Body of pancreas (tissue), 4 donors: ENCODE data around the gene MED19. TPM values are rescaled to one million over a fixed set of nuclear protein-coding genes. Genes with fewer than 3 reads are reported as not detected.

Experiments
- ATAC-seq: fragments of 150-250 bp; one replicate; pipeline ENCODE4 v1.9.1; 2016
- DNase-seq, 4 donors: peaks; one replicate each; pipeline ENCODE4 v3.0.0-alpha.2; 2019
- H3K27ac ChIP-seq, 4 donors: fragments of 200-600 bp; sonication (generic); 1 replicate in 3 of 4; 2 replicates in 1 of 4; pipeline versions ENCODE4 v1.5.1 to v1.6.1; 2016 to 2019; ENCODE audit warnings: mild to moderate bottlenecking in 1 of 4, mixed read lengths in 1 of 4, moderate library complexity in 1 of 4
- H3K27me3 ChIP-seq, 2 donors: fragments of 200-600 bp; sonication (generic); one replicate each; pipeline ENCODE4 v1.6.0; 2016; ENCODE audit warnings: mild to moderate bottlenecking in 1 of 2
- H3K36me3 ChIP-seq, 2 donors: fragments of 200-600 bp; sonication (generic); replicated peaks in 1 of 2; 2 replicates each; pipeline ENCODE4 v1.5.1; 2016; ENCODE audit warnings: low read depth in 2 of 2; ENCODE audit not compliant: insufficient read depth in 1 of 2
- H3K4me1 ChIP-seq: fragments of 200-600 bp; sonication (generic); one replicate; pipeline ENCODE4 v1.6.0; 2016
- H3K4me3 ChIP-seq, 2 donors: fragments of 200-600 bp; sonication (generic); 1 replicate in 1 of 2; 2 replicates in 1 of 2; pipeline ENCODE4 v1.5.1; 2016 to 2019
- H3K9me3 ChIP-seq, 3 donors: fragments of 200-600 bp; sonication (generic); 1 replicate in 2 of 3; 2 replicates in 1 of 3; pipeline ENCODE4 v1.5.1; 2016
- POLR2A ChIP-seq, 3 donors: fragments of 450-650 bp; IDR thresholded peaks; one replicate each; pipeline ENCODE4 v1.6.1; 2016; ENCODE audit warnings: antibody characterized with exemption in 3 of 3, mild to moderate bottlenecking in 2 of 3
- WGBS, 2 donors: methylation state at CpG; one replicate each; pipeline ENCODE4 v1.1.5; 2017; 5-methylcytosine and 5-hydroxymethylcytosine counted together
- intact Hi-C: fragments of 100-400 bp; cut with DNase I; formaldehyde crosslinking; loops from one replicate; pipeline ENCODE4 v1.15.1; 2023
- total RNA-seq, 2 donors: library from RNA; depleted of rRNA; stranded (reverse); fragments of >200 nt; gene quantifications; one replicate each; pipeline ENCODE4 v1.1.0, GENCODE V29; 2016
- TF ChIP-seq, protein P1 (sequence below), 7 experiments: fragments of 450-650 bp in 4 of 7; fragments of 200-600 bp in 3 of 7; sonication (generic) in 3 of 7; IDR thresholded peaks; one replicate each; pipeline ENCODE4 v1.5.1; 2016 to 2019; ENCODE audit warnings: antibody characterized with exemption in 7 of 7

Gene MED19
- total RNA-seq, 2 donors from 2014 or later, result 15.5 to 17.4 TPM

DNA sequence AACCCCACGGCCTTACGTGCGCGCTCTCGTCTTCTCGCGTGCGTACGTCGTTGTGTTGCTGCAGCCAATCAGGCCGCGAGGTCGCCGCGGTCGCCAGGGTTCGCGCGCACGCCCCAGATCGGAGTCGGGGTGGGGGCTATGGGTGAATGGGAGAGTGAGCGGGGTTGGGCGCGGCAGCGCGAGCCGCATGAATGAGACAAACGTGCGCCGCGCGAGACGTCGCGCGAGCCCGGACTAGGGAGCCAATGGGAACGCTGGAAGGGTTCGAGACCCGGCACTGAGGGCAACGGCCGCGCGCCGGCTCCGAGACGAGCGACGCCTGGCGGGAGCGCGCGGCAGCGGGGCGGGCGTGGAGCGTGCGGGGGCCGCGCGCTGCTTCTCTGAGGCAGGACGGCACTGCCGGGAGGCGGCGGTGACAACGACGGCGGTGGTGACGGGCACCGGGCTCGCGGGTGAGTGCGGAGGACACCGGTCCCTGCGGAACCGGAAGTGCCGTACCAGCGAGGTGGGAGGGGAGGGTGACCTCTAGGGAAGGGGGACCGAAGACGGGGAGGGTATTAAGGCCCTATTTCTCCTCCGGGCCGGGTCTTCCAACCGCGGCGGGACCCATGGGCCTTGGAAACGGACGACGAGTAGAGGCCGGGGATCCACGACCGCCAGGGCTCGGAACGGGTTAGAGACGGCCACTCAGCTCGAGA is 44.1 kb downstream of the MED19 start, which contains the start of gene ZDHHC5:
TSS of gene ZDHHC5 (plus strand) at position 379 of the 698 bp plus-strand sequence. CDS start 4,977 bp downstream, outside the sequence.
- intact Hi-C loops, result loop anchor here (10.0 kb wide), 1 partner anchor 47 kb away; the partner anchor contains the start of genes MED19 and TMX2
- Histone ChIP-seq H3K4me3 (peak within 1 kb of the TSS; percentile 73 to 95), H3K36me3 (peaks cover 0 to under 1% of the 10 kb centered on the region in 2 donors), H3K27ac (peak within 1 kb of the TSS; percentile 97 to 99 (median 98)), H3K27me3 (no peaks in the 10 kb centered on the region), H3K4me1 (peaks cover 25% of the 10 kb centered on the region), H3K9me3 (no peaks in the 10 kb centered on the region)
- peak; percentile 98 to 99 (median 99) for DNase-seq
- TF ChIP-seq POLR2A (IDR thresholded peaks at IDR 0.05), result peak; percentile 73 to 81 (median 78)
- TF ChIP-seq, protein P1, sequence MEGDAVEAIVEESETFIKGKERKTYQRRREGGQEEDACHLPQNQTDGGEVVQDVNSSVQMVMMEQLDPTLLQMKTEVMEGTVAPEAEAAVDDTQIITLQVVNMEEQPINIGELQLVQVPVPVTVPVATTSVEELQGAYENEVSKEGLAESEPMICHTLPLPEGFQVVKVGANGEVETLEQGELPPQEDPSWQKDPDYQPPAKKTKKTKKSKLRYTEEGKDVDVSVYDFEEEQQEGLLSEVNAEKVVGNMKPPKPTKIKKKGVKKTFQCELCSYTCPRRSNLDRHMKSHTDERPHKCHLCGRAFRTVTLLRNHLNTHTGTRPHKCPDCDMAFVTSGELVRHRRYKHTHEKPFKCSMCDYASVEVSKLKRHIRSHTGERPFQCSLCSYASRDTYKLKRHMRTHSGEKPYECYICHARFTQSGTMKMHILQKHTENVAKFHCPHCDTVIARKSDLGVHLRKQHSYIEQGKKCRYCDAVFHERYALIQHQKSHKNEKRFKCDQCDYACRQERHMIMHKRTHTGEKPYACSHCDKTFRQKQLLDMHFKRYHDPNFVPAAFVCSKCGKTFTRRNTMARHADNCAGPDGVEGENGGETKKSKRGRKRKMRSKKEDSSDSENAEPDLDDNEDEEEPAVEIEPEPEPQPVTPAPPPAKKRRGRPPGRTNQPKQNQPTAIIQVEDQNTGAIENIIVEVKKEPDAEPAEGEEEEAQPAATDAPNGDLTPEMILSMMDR (IDR thresholded peaks at IDR 0.05), result peak; percentile 23 to 68 (median 35)
- 0 to 1% methylated on average over 25 to 90 of the region's 96 CpGs for WGBS, 2 donors
- peak; percentile 92 for ATAC-seq

DNA sequence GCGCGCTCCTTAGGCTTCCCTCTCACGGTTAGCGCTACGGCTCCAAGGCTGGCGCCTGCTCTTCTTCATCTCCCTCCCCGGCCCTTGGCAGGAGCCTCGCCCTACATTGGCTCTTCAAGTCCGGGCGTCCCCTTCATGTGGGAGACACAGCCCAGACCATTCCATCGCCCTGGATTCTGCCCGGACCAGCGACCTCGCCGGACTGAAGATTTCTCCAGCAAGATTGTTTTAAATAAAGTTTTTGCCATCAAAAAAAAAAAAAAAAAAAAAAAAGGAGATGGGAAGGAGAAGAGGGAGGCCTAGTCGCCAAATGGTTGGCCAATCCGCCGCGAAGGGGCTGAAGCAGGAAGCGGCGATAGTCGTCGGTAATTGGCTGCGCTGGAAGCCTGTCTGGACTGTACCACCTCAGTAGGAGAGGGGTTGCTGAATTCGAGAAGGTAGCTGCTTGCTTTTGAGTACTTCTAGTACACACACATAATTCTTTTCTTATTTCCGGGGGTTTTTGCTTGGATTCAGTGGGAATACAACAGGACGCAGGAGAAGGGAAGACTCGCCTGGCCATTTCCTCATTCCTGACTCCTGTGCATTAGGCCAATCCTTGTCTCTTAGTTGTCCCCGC is 44.8 kb downstream of the MED19 start:
- H3K4me3 ChIP-seq, result peak overlapping the region; percentile 0 to 95
- ATAC-seq (peak; percentile 89), DNase-seq (peak; percentile 95 to 99 (median 98))
- no peaks in the 10 kb centered on the region for H3K27me3 ChIP-seq
- intact Hi-C loops, result loop anchor here (10.0 kb wide), 1 partner anchor 48 kb away; the partner anchor contains the start of genes MED19 and TMX2
- peaks cover 25% of the 10 kb centered on the region for H3K4me1 ChIP-seq
- H3K36me3 ChIP-seq, result peaks cover 0 to 2% of the 10 kb centered on the region in 2 donors
- 0 to 1% methylated on average over 22 to 29 of the region's 29 CpGs for WGBS, 2 donors
- H3K27ac ChIP-seq, result peak overlapping the region; percentile 97 to 99 (median 98)
- H3K9me3 ChIP-seq, result no peaks in the 10 kb centered on the region
- peak in 1 of 3 donors; percentile 25 for TF ChIP-seq POLR2A (IDR thresholded peaks at IDR 0.05)
- TF ChIP-seq, protein P1 (IDR thresholded peaks at IDR 0.05), result peak in 1 of 7 experiments; percentile 9

DNA sequence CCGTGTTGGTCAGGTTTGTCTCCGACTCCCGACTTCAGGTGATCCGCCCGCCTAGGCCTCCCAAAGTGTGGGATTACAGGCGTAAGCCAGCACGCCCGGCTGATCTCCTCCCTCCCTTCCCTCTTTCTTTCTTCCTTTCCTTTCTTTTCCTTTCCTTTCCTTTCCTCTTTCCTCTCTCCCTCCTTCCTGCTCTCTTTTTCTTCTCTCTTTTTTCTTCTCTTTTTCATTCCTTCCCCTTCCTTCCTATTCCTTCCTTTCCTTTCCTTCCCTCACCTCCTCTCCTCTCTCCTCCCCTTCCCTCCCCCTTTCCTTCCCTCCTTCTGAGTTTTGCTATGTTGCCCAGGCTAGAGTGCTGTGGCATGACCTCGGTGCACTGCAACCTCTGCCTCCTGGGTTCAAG is 48.0 kb downstream of the MED19 start:
- Histone ChIP-seq H3K27ac (no peak overlapping the region), H3K4me3 (no peak overlapping the region), H3K36me3 (peaks cover 5 to 15% of the 10 kb centered on the region in 2 donors), H3K27me3 (no peaks in the 10 kb centered on the region), H3K4me1 (peaks cover 17% of the 10 kb centered on the region), H3K9me3 (no peaks in the 10 kb centered on the region)
- intact Hi-C loops, result loop anchor here (10.0 kb wide), 1 partner anchor 51 kb away; the partner anchor contains the start of genes MED19 and TMX2
- WGBS, 2 donors, result 77 to 80% methylated on average over 9 of the region's 9 CpGs
- TF ChIP-seq POLR2A (IDR thresholded peaks at IDR 0.05), result no peak
- TF ChIP-seq, protein P1 (IDR thresholded peaks at IDR 0.05), result no peak
- ATAC-seq (no peak), DNase-seq (no peak)

DNA sequence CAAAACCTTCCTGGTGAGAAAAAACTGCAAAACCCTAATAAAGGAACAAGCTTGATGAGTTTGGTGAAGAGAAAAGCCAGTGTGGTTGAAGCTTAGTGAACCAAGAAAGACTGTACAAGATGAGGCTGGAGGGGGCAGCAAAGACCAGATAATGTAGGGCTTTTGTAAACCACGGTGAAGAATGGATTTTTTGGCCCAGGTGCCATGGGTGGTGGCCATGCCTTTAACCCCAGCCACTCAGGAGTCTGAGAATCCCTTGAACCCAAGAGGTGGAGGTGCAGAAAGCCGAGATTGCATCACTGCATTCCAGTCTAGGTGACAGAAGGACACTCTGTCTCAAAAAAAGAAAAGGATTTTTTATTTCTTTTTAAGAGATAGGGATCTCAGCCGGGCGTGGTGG is 49.1 kb downstream of the MED19 start:
- no peaks in the 10 kb centered on the region for H3K9me3 ChIP-seq
- DNase-seq (no peak), ATAC-seq (no peak)
- TF ChIP-seq POLR2A (IDR thresholded peaks at IDR 0.05), result no peak
- TF ChIP-seq, protein P1 (IDR thresholded peaks at IDR 0.05), result no peak
- intact Hi-C loops, result loop anchor here (10.0 kb wide), 1 partner anchor 52 kb away; the partner anchor contains the start of genes MED19 and TMX2
- H3K27me3 ChIP-seq, result no peaks in the 10 kb centered on the region
- no peak overlapping the region for H3K27ac ChIP-seq
- 69 to 70% methylated on average over 4 of the region's 4 CpGs for WGBS, 2 donors
- no peak overlapping the region for H3K4me3 ChIP-seq
- H3K4me1 ChIP-seq, result peaks cover 23% of the 10 kb centered on the region
- H3K36me3 ChIP-seq, result peaks cover 5 to 15% of the 10 kb centered on the region in 2 donors
